Parathyroid adenoma (tissue), 2 donors: ENCODE measurements around the gene NANOGP8.

Experiments
- H2AFZ ChIP-seq: fragments of 300-600 bp; sonication (generic); one replicate; pipeline ENCODE4 v1.7.0; 2017; ENCODE audit warnings: antibody characterized with exemption, mild to moderate bottlenecking
- H3K27ac ChIP-seq: fragments of 300-600 bp; sonication (generic); one replicate; pipeline ENCODE4 v1.7.0; 2017
- H3K27me3 ChIP-seq: fragments of 300-600 bp; sonication (generic); one replicate; pipeline ENCODE4 v1.7.0; 2017; ENCODE audit warnings: low read length; ENCODE audit not compliant: control insufficient read depth, insufficient read depth
- H3K36me3 ChIP-seq: fragments of 300-600 bp; sonication (generic); one replicate; pipeline ENCODE4 v1.7.0; 2017; ENCODE audit warnings: low read length; ENCODE audit not compliant: control insufficient read depth, insufficient read depth
- H3K4me1 ChIP-seq: fragments of 300-600 bp; sonication (generic); one replicate; pipeline ENCODE4 v1.7.0; 2017; ENCODE audit warnings: control low read depth
- H3K4me2 ChIP-seq: fragments of 300-600 bp; sonication (generic); one replicate; pipeline ENCODE4 v1.7.0; 2017; ENCODE audit warnings: low read length
- H3K4me3 ChIP-seq: fragments of 300-600 bp; sonication (generic); one replicate; pipeline ENCODE4 v1.7.0; 2017; ENCODE audit warnings: low read depth, low read length
- H3K79me2 ChIP-seq: fragments of 300-600 bp; sonication (generic); one replicate; pipeline ENCODE4 v1.7.0; 2017; ENCODE audit warnings: control low read depth
- H3K9ac ChIP-seq: fragments of 300-600 bp; sonication (generic); one replicate; pipeline ENCODE4 v1.7.0; 2017; ENCODE audit warnings: mild to moderate bottlenecking
- H3K9me3 ChIP-seq: fragments of 300-600 bp; sonication (generic); one replicate; pipeline ENCODE4 v1.7.0; 2017; ENCODE audit warnings: low read length; ENCODE audit not compliant: control insufficient read depth
- CTCF ChIP-seq: fragments of 300-600 bp; sonication (generic); IDR thresholded peaks from one replicate; pipeline ENCODE4 v1.7.0; 2017; ENCODE audit warnings: antibody characterized with exemption, mild to moderate bottlenecking
- donor health status: primary hyperparathyroidism.

Gene NANOGP8

GRCh38 chr15:35067496-35068347 is 17.4 kb downstream of the NANOGP8 start:
- H3K9me3 ChIP-seq = no peaks in the 10 kb centered on the region
- no peaks in the 10 kb centered on the region for H3K27me3 ChIP-seq
- no peak overlapping the region for H3K27ac ChIP-seq
- H3K79me2 ChIP-seq = no peaks in the 10 kb centered on the region
- no peak for TF ChIP-seq CTCF
- no peaks in the 10 kb centered on the region for H3K36me3 ChIP-seq
- no peak overlapping the region for H3K4me2 ChIP-seq
- no peaks in the 10 kb centered on the region for H3K4me1 ChIP-seq
- H2AFZ ChIP-seq = no peak overlapping the region
- no peak overlapping the region for H3K4me3 ChIP-seq
- H3K9ac ChIP-seq = no peak overlapping the region

- Histone ChIP-seq H3K27ac (no peak overlapping the region), H3K27me3 (no peaks in the 10 kb centered on the region), H3K79me2 (no peaks in the 10 kb centered on the region), H3K4me1 (no peaks in the 10 kb centered on the region), H3K9ac (no peak overlapping the region), H3K4me2 (no peak overlapping the region), H2AFZ (no peak overlapping the region), H3K4me3 (no peak overlapping the region), H3K9me3 (no peaks in the 10 kb centered on the region), H3K36me3 (no peaks in the 10 kb centered on the region)
- no peak for TF ChIP-seq CTCF
Observed at GRCh38 chr15:35066094-35066493, 19.0 kb downstream of the NANOGP8 start.

GRCh38 chr15:35064576-35065190 is 20.4 kb downstream of the NANOGP8 start:
- no peak for TF ChIP-seq CTCF
- Histone ChIP-seq H3K9me3 (no peaks in the 10 kb centered on the region), H3K4me1 (no peaks in the 10 kb centered on the region), H3K79me2 (no peaks in the 10 kb centered on the region), H2AFZ (no peak overlapping the region), H3K4me2 (no peak overlapping the region), H3K36me3 (no peaks in the 10 kb centered on the region), H3K27me3 (no peaks in the 10 kb centered on the region), H3K27ac (no peak overlapping the region), H3K9ac (no peak overlapping the region), H3K4me3 (no peak overlapping the region)

- Histone ChIP-seq H3K4me3 (no peak overlapping the region), H3K27ac (no peak overlapping the region), H3K4me2 (no peak overlapping the region), H3K9me3 (no peaks in the 10 kb centered on the region), H3K4me1 (no peaks in the 10 kb centered on the region), H3K36me3 (no peaks in the 10 kb centered on the region), H3K9ac (no peak overlapping the region), H3K79me2 (no peaks in the 10 kb centered on the region), H2AFZ (no peak overlapping the region), H3K27me3 (no peaks in the 10 kb centered on the region)
- no peak for TF ChIP-seq CTCF
Observed at GRCh38 chr15:35062738-35063099, 22.4 kb downstream of the NANOGP8 start.
